Measurements from ENCODE around the gene TMSB10. TPM values are rescaled to one million over a fixed set of nuclear protein-coding genes. Genes with fewer than 3 reads are reported as not detected.
"Not testable (repeated sequence)": the region's sequence is repeated elsewhere in the genome, so short reads cannot be mapped to it uniquely, and the experiment has no call there.

TMSB10 gene
- total RNA-seq, 2 experiments from 2014 or later, result 1,772 to 1,864 TPM

DNA sequence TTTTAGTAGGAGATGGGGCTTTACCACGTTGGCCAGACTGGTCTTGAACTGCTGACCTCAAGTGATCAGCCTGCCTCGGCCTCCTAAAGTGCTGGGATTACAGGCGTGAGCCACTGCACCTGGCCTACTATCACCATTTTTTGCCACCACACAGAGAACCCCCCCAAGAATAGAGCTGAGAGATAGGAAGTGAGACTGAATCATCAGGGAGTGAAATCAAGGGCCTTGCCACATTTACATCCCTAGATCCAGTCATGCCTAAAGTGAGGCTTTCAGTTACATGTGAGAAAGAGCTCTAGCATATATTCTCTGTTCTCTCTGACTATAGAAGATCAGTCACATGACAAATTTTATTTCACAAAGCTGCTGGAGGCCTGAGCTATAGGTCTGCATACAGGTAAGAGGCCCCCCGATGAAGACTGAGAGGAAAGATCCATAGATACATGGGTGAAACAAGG lies 37.5 kb downstream of the TMSB10 start:
- Mint-ChIP-seq H3K27ac (peak overlapping the region; percentile 82), H3K9me3 (no peaks in the 10 kb centered on the region), H3K36me3 (ENCODE audit: low read depth) (peaks cover 4% of the 10 kb centered on the region), H3K27me3 (ENCODE audit: low read depth) (no peaks in the 10 kb centered on the region), H3K4me1 (ENCODE audit: low read depth) (peaks cover 80% of the 10 kb centered on the region), H3K4me3 (peak overlapping the region; percentile 4)
- CTCF ChIA-PET, result interaction anchor here (0.8 to 9.1 kb wide), 5 partner anchors 8 to 63 kb away, joined by 4 to 81 read pairs (median 5); no protein-coding TSS in a partner anchor
- intact Hi-C loops (cut with micrococcal nuclease), result loop anchor here (1.0 kb wide), 1 partner anchor 61 kb away; no protein-coding TSS in a partner anchor
- peak; percentile 47 for DNase-seq

DNA sequence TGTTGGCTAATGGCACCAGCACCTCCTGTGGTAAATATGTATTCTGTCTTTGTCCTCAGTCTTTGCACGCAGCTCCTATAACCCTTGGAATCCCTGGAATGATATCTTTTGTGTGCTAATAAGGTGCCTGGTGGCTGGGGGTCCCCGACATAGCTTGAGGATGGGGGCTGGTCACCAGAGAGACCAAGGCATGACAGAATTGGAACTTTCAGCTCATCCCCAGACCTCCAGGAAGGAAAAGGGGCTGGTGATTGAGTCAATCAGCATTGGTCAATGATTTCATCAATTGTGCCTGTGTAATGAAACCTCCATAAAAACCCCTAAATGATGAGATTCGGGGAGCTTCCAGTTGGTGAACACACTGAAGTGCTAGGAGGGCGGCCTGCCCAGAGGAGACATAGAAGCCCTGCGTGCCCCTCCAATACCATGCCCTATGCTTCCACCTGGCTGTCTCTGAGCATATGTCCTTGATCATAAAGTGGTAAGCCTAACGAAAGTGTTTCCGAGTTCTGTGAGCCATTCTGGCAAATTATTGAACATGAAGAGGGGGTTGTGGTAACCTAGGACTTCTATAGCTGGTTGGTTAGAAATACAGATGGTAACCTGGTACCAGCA lies 38.9 kb downstream of the TMSB10 start:
- Mint-ChIP-seq H3K36me3 (ENCODE audit: low read depth) (peaks cover 4% of the 10 kb centered on the region), H3K27me3 (ENCODE audit: low read depth) (no peaks in the 10 kb centered on the region), H3K4me1 (ENCODE audit: low read depth) (peaks cover 66% of the 10 kb centered on the region), H3K27ac (peak overlapping the region; percentile 92), H3K9me3 (no peaks in the 10 kb centered on the region), H3K4me3 (no peak overlapping the region)
- CTCF ChIA-PET, result interaction anchor here (1.0 to 9.1 kb wide), 5 partner anchors 10 to 70 kb away, joined by 3 to 81 read pairs (median 4); no protein-coding TSS in a partner anchor
- no peak for DNase-seq
- intact Hi-C loops (cut with micrococcal nuclease), result no loop called here

DNA sequence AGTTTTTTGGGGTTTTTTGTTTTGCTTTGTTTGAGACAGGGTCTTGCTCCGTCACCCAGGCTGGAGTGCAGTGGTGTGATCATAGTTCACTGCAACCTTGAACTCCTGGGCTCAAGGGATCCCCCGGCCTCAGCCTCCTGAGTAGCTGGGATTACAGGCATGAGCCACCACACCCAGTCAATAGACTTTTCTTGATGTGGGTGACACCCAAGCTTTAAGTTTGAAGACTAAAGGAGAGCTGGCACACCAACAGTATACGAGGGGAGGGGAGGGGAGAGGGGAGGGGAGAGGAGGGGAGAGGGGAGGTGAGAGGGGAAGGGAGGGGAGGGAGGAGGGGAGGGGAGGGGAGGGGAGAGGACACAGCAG lies 40.4 kb downstream of the TMSB10 start:
- H3K4me1 Mint-ChIP-seq (ENCODE audit: low read depth), result peaks cover 54% of the 10 kb centered on the region
- intact Hi-C loops (cut with micrococcal nuclease), result loop anchor here (1.0 kb wide), 5 partner anchors 8 to 67 kb away; no protein-coding TSS in a partner anchor

DNA sequence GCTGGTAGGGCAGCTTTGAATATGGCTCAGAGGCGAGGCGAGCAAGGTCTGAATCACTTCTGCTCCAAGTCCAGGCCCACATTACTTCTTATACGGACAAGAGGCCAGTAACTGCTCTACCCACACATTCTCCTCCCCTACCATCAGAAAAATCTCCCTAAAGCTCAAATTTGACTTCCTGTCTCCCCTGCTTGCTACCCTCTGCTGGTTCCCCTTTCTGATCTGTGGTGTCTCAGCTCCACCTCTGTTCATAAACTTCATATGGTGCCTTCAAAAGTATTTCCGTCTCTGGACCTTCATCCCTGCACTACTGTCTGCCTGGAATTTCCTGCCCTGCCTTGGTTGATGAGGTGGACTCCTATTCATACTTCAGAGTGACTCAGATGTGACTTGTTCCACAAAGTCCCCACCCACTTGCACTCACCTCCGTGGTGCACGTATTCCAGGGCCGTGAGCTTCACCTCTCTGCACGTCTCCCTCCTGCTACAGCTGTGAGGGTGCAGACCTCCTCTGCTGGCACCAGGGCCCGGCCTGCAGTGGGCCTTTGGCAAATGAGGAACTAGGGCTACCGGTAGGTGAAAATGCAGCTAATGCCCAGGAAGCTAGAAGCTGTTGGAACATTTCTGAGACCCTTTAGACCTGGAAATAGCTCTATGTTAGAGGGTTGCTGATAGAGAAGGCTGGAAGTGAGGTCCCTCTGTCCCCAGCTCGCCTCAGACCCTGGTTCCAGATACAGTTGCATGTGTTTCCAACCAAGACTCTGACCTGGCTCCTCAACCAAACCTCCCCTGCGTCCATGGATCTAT lies 41.0 kb downstream of the TMSB10 start:
- Mint-ChIP-seq H3K27me3 (ENCODE audit: low read depth) (no peaks in the 10 kb centered on the region), H3K4me1 (ENCODE audit: low read depth) (peaks cover 49% of the 10 kb centered on the region), H3K27ac (peak overlapping the region; percentile 92), H3K36me3 (ENCODE audit: low read depth) (peaks cover 4% of the 10 kb centered on the region), H3K9me3 (no peaks in the 10 kb centered on the region), H3K4me3 (peak overlapping the region; percentile 62)
- intact Hi-C loops (cut with micrococcal nuclease), result loop anchor here (1.0 kb wide), 5 partner anchors 8 to 67 kb away; no protein-coding TSS in a partner anchor
- CTCF ChIA-PET, result interaction anchor here (0.5 to 9.1 kb wide), 22 partner anchors 9 to 397 kb away, joined by 3 to 81 read pairs (median 4); no protein-coding TSS in a partner anchor
- peak; percentile 86 for DNase-seq

More for the DNA sequence above, 40.4 kb downstream of the TMSB10 start:
- Mint-ChIP-seq H3K27ac (peak overlapping the region; percentile 92), H3K4me3 (peak overlapping the region; percentile 62)
- H3K36me3 Mint-ChIP-seq (ENCODE audit: low read depth); H3K9me3 Mint-ChIP-seq; H3K27me3 Mint-ChIP-seq (ENCODE audit: low read depth): not testable (repeated sequence)
- CTCF ChIA-PET, result interaction anchor here (0.5 to 9.1 kb wide), 20 partner anchors 9 to 397 kb away, joined by 3 to 81 read pairs (median 4); no protein-coding TSS in a partner anchor
- peak; percentile 68 for DNase-seq

DNA sequence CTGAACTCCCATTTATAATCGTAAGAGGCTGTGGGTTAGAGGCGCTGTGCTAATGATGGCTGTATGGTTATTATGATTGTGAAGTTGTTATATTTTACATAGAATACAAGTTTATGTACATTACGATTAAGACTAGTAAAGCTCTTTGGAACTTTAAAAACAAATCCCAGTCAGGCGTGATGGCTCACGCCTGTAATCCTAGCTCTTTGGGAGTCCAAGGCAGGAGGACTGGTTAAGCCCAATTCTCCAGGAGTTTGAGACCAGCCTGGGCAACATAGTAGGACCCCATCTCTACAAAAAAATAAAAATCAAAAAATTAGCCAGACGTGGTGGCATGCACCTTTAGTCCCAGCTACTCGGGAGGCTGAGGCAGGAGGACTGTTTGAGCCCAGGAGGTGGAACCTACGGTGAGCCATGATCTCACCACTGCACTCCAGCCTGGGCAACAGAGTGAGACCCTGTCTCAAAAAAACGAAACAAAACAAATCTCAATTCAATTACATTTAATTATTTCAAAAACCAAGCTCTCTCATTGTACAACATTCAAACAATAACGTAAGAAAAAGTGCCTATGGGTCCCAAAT lies 41.6 kb downstream of the TMSB10 start:
- Mint-ChIP-seq H3K27me3 (ENCODE audit: low read depth) (no peaks in the 10 kb centered on the region), H3K36me3 (ENCODE audit: low read depth) (peaks cover 4% of the 10 kb centered on the region), H3K27ac (peak overlapping the region; percentile 92), H3K9me3 (no peaks in the 10 kb centered on the region), H3K4me1 (ENCODE audit: low read depth) (peaks cover 46% of the 10 kb centered on the region), H3K4me3 (peak overlapping the region; percentile 11)
- CTCF ChIA-PET, result interaction anchor here (0.7 to 9.1 kb wide), 17 partner anchors 8 to 70 kb away, joined by 3 to 81 read pairs (median 4); no protein-coding TSS in a partner anchor
- no peak for DNase-seq
- intact Hi-C loops (cut with micrococcal nuclease), result no loop called here

DNA sequence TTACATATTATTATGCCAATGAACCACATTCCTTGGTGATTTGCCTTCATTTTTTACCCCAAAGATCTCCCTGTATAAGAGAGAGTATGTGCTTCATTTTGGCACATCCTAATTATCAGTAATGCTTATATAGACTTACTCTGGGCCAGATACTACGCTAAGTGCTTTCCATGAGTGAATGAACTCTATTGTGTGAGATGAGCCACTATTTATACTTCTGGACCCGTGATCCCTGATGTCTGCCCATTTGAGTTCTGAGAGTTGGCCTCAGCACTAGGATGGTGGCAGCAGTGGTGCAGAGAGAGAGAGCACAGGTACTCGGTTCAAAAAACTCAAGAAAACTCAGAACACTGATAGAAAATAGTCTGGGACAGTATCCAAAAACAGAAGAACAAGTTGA lies 48.1 kb downstream of the TMSB10 start:
- CTCF ChIA-PET, result interaction anchor here (1.1 to 1.6 kb wide), 2 partner anchors 9 to 28 kb away, joined by 3 to 8 read pairs; no protein-coding TSS in a partner anchor
- Mint-ChIP-seq H3K4me1 (ENCODE audit: low read depth) (peaks cover 12% of the 10 kb centered on the region), H3K9me3 (no peaks in the 10 kb centered on the region), H3K4me3 (no peak overlapping the region), H3K36me3 (ENCODE audit: low read depth) (peaks cover 3% of the 10 kb centered on the region), H3K27me3 (ENCODE audit: low read depth) (no peaks in the 10 kb centered on the region), H3K27ac (no peak overlapping the region)
- no peak for DNase-seq
- intact Hi-C loops (cut with micrococcal nuclease), result no loop called here

DNA sequence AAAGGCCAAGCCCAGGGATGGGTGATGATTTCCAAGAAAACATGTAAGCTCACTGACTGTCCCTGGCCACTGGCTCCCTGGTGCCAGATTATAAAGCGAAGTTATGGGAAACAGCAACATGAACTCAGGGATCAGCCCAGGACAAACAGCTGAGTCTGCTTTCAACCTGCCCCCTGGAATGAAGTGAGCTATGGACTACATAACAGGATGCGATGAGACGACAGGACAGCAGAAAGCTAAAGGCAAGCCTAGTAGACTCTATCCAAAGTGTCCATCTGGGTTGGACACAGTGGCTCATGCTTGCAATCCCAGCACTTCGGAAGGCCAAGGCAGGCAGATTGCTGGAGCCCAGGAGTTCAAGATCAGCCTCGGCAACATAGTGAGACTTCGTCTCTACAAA lies 48.9 kb downstream of the TMSB10 start:
- Mint-ChIP-seq H3K36me3 (ENCODE audit: low read depth) (peaks cover 3% of the 10 kb centered on the region), H3K4me3 (no peak overlapping the region), H3K27ac (no peak overlapping the region), H3K4me1 (ENCODE audit: low read depth) (peaks cover 19% of the 10 kb centered on the region), H3K9me3 (no peaks in the 10 kb centered on the region), H3K27me3 (ENCODE audit: low read depth) (no peaks in the 10 kb centered on the region)
- CTCF ChIA-PET, result interaction anchor here (1.1 to 1.6 kb wide), 3 partner anchors 8 to 28 kb away, joined by 3 to 8 read pairs (median 3); no protein-coding TSS in a partner anchor
- intact Hi-C loops (cut with micrococcal nuclease), result no loop called here
- no peak for DNase-seq

Other genes with a start within 250 kb of the TMSB10 start
- gene TRABD2A, start 24.6 kb upstream of the TMSB10 start, total RNA-seq, result 10 to 100 TPM; 40.4 to 41.7 TPM
- 100 to 1,000 TPM; 105 to 109 TPM for gene KCMF1, start 65.5 kb downstream of the TMSB10 start, total RNA-seq
- under 1 TPM in 1 of 2 experiments, not detected in 1; 0.07 TPM for gene TCF7L1, start 227.7 kb downstream of the TMSB10 start, total RNA-seq